BLaER1 (cell line): ENCODE results near the gene PNPLA1.
A peak's percentile ranks its signal among the peaks of the same experiment; 100 is the strongest.

ENCODE experiments used
- H3K27ac ChIP-seq: shearing (Covaris generic); formaldehyde crosslinking; 2 replicates; pipeline ENCODE4 v1.8.1; 2022
- H3K27me3 ChIP-seq: shearing (Covaris generic); formaldehyde crosslinking; 2 replicates; pipeline ENCODE4 v1.8.1; 2022
- H3K36me3 ChIP-seq: shearing (Covaris generic); formaldehyde crosslinking; 2 replicates; pipeline ENCODE4 v1.8.1; 2022
- H3K4me1 ChIP-seq: shearing (Covaris generic); formaldehyde crosslinking; 2 replicates; pipeline ENCODE4 v1.8.1; 2022
- H3K4me2 ChIP-seq: shearing (Covaris generic); formaldehyde crosslinking; 2 replicates; pipeline ENCODE4 v1.8.1; 2022
- H3K4me3 ChIP-seq: shearing (Covaris generic); formaldehyde crosslinking; 2 replicates; pipeline ENCODE4 v1.8.1; 2022
- H3K9ac ChIP-seq: shearing (Covaris generic); formaldehyde crosslinking; 2 replicates; pipeline ENCODE4 v1.8.1; 2022
- H3K9me3 ChIP-seq: shearing (Covaris generic); formaldehyde crosslinking; 2 replicates; pipeline ENCODE4 v1.8.1; 2022
- H4K20me1 ChIP-seq: shearing (Covaris generic); formaldehyde crosslinking; 2 replicates; pipeline ENCODE4 v1.8.1; 2022
- Cebpa-rat ChIP-seq: shearing (Covaris generic); IDR thresholded peaks from 2 replicates; pipeline ENCODE4 v1.8.1; 2022

The PNPLA1 gene

DNA sequence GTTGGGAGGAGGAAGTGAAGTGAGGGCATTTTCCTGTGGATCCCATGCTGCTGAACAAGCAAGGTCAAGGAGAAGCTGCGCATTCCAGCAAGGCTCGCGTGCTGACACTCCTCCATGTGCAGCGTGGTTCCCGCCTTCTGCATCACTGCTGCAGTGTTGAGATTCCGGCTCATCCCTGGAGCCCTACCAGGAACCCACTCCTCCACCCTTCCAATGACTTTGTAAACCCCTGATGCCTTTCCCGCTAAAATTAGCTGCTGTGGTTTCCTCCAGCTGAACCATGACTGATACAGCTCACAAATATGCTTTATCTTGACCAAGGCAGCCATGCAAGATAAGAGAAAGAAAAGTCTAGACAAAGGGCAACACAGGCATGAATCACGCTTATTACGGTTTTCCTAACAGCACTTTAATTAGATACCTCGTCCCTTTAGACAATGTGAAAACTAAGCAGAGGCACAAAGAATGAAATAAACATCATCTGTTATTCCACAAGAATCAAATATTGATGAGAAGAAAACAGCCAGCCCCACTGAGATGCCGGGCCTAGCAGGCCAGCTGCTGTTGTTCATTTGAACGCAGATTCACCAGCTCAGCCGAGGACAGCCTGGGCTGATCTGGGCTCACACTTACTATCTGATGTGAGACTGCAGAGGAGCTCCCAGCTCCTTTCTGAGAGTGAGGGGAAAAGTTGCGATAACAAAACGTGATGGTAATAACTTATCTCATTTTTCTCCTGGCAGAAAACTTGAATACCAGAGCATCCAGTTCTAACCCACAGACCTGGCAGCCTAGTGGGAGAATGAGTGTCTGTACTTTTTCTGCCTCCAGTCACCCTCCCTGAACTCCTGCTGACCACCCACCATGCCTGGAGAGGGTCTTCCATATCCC is 81.1 kb downstream of the PNPLA1 start:
- peak overlapping the region; percentile 84 for H3K4me2 ChIP-seq
- H3K4me3 ChIP-seq = peak overlapping the region; percentile 21; the same call in 1 of the 2 replicates
- no peaks in the 10 kb centered on the region for H3K27me3 ChIP-seq
- H3K9me3 ChIP-seq = peaks cover 17% of the 10 kb centered on the region
- no peaks in the 10 kb centered on the region for H4K20me1 ChIP-seq
- H3K4me1 ChIP-seq = peaks cover 54% of the 10 kb centered on the region
- TF ChIP-seq Cebpa-rat = no peak
- no peaks in the 10 kb centered on the region for H3K36me3 ChIP-seq
- H3K27ac ChIP-seq = peak overlapping the region; percentile 92
- peak overlapping the region; percentile 74 for H3K9ac ChIP-seq

- Histone ChIP-seq H3K4me3 (no peak overlapping the region), H3K4me1 (peaks cover 43% of the 10 kb centered on the region), H3K27me3 (no peaks in the 10 kb centered on the region), H4K20me1 (no peaks in the 10 kb centered on the region), H3K36me3 (no peaks in the 10 kb centered on the region), H3K4me2 (no peak overlapping the region), H3K27ac (no peak overlapping the region), H3K9ac (no peak overlapping the region), H3K9me3 (peaks cover 17% of the 10 kb centered on the region)
- no peak for TF ChIP-seq Cebpa-rat
Observed at GRCh38 chr6:36352477-36353157, 82.8 kb downstream of the PNPLA1 start.

- Histone ChIP-seq H3K9ac (no peak overlapping the region), H3K4me1 (peaks cover 49% of the 10 kb centered on the region), H3K4me3 (no peak overlapping the region), H3K27ac (no peak overlapping the region), H3K27me3 (no peaks in the 10 kb centered on the region), H3K4me2 (no peak overlapping the region), H3K9me3 (peaks cover 17% of the 10 kb centered on the region), H4K20me1 (no peaks in the 10 kb centered on the region), H3K36me3 (no peaks in the 10 kb centered on the region)
- no peak for TF ChIP-seq Cebpa-rat
Observed at GRCh38 chr6:36353411-36353915, 83.6 kb downstream of the PNPLA1 start.

- Histone ChIP-seq H3K27ac (no peak overlapping the region), H4K20me1 (no peaks in the 10 kb centered on the region), H3K4me3 (no peak overlapping the region), H3K4me1 (peaks cover 49% of the 10 kb centered on the region), H3K9ac (no peak overlapping the region), H3K9me3 (peaks cover 17% of the 10 kb centered on the region), H3K4me2 (no peak overlapping the region), H3K36me3 (no peaks in the 10 kb centered on the region), H3K27me3 (no peaks in the 10 kb centered on the region)
- no peak for TF ChIP-seq Cebpa-rat
Observed at GRCh38 chr6:36355819-36356218, 86.0 kb downstream of the PNPLA1 start.

GRCh38 chr6:36357872-36358225 is 88.0 kb downstream of the PNPLA1 start:
- H3K4me1 ChIP-seq = peaks cover 45% of the 10 kb centered on the region
- 0 out of 2 replicates have a peak overlapping the region, but pooled peaks have one; percentile 24 for H3K27ac ChIP-seq
- no peak overlapping the region for H3K4me3 ChIP-seq
- H3K27me3 ChIP-seq = no peaks in the 10 kb centered on the region
- H3K9me3 ChIP-seq = peaks cover 11% of the 10 kb centered on the region
- H3K9ac ChIP-seq = no peak overlapping the region
- H4K20me1 ChIP-seq = no peaks in the 10 kb centered on the region
- peak overlapping the region; percentile 80 for H3K4me2 ChIP-seq
- TF ChIP-seq Cebpa-rat = no peak
- H3K36me3 ChIP-seq = no peaks in the 10 kb centered on the region
